Measurements from ENCODE around the gene ARID1B. TPM values are rescaled to one million over a fixed set of nuclear protein-coding genes. Genes with fewer than 3 reads are reported as not detected.

Gene ARID1B
- total RNA-seq, 1 experiment from 2014 or later, result 35.6 TPM

DNA sequence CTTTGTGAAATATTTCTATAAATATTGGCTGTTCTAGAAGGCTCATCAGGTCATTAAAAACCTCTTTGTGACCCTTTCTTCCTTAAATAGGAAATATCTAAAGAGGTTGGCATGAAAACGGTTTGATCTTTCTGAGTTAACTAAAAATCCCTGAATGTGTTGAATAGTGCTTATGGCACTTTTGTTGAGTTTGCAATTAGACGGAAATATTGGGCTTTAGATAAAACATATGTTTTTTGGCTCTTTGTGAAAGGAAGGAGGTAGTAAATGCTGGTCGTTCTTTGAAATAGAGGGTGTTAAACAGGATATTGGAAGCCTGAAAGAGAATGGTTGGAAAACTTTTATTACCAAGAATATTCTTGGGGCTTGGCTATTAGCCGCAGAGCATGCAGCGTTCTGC lies 163.0 kb downstream of the ARID1B start:
- intact Hi-C loops (cut with micrococcal nuclease), result no loop called here
- DNase-seq (ENCODE audit: low read depth, low spot score) (no peak), ATAC-seq (no peak)
- no peak overlapping the region for H3K9ac ChIP-seq (ENCODE audit: low read length)
- H3K27me3 ChIP-seq (ENCODE audit: insufficient read depth, low read length), result no peaks in the 10 kb centered on the region
- no peak overlapping the region for H3K27ac ChIP-seq (ENCODE audit: low read depth, low read length)
- H3K4me1 ChIP-seq (ENCODE audit: control insufficient read depth in 1 of 2, insufficient read depth in 2 of 2, low read length in 2 of 2), result no peaks in the 10 kb centered on the region
- no peak overlapping the region for H3K4me2 ChIP-seq (ENCODE audit: low read length)
- H4K20me1 ChIP-seq (ENCODE audit: insufficient read depth), result no peaks in the 10 kb centered on the region; the same call in 1 of the 2 replicates
- POLR2A ChIA-PET, result no interaction called here
- RAD21 ChIA-PET (ENCODE audit: low non-redundant PET in 1 of 2, low total read pairs in 2 of 2, uncharacterized antibody in 2 of 2, unreplicated experiment in 2 of 2), result no interaction called here
- H3K79me2 ChIP-seq (ENCODE audit: insufficient read depth, low read length), result peaks cover 24% of the 10 kb centered on the region
- H2AFZ ChIP-seq (ENCODE audit: low read depth, low read length, poor library complexity, severe bottlenecking), result no peak overlapping the region
- TF ChIP-seq EZH2 (IDR thresholded peaks at IDR 0.05) (no peak), CEBPB (IDR thresholded peaks at IDR 0.05; ENCODE audit: low read depth) (no peak)
- TF ChIP-seq, protein P1, sequence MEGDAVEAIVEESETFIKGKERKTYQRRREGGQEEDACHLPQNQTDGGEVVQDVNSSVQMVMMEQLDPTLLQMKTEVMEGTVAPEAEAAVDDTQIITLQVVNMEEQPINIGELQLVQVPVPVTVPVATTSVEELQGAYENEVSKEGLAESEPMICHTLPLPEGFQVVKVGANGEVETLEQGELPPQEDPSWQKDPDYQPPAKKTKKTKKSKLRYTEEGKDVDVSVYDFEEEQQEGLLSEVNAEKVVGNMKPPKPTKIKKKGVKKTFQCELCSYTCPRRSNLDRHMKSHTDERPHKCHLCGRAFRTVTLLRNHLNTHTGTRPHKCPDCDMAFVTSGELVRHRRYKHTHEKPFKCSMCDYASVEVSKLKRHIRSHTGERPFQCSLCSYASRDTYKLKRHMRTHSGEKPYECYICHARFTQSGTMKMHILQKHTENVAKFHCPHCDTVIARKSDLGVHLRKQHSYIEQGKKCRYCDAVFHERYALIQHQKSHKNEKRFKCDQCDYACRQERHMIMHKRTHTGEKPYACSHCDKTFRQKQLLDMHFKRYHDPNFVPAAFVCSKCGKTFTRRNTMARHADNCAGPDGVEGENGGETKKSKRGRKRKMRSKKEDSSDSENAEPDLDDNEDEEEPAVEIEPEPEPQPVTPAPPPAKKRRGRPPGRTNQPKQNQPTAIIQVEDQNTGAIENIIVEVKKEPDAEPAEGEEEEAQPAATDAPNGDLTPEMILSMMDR (IDR thresholded peaks at IDR 0.05 in 2 of 3, conservative IDR thresholded peaks at IDR 0.05 in 1 of 3; ENCODE audit: borderline replicate concordance in 1 of 3, insufficient read depth in 1 of 3, low read depth in 2 of 3, low read length in 2 of 3), result no peak
- TF ChIP-seq, protein P2, sequence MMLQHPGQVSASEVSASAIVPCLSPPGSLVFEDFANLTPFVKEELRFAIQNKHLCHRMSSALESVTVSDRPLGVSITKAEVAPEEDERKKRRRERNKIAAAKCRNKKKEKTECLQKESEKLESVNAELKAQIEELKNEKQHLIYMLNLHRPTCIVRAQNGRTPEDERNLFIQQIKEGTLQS (IDR thresholded peaks at IDR 0.05), result no peak
- CTCF ChIA-PET, result no interaction called here
- H3K9me3 ChIP-seq (ENCODE audit: control insufficient read depth in 1 of 2, insufficient read depth in 1 of 2, low read depth in 1 of 2, low read length in 2 of 2), result no peaks in the 10 kb centered on the region
- no peaks in the 10 kb centered on the region for H3K9me2 ChIP-seq (ENCODE audit: insufficient read depth)
- H3K4me3 ChIP-seq (replicated peaks in 1 of 2; ENCODE audit: low read depth in 1 of 2, low read length in 2 of 2), result no peak overlapping the region
- BruUV-seq (replicated peaks), result no TSS peak
- H3K36me3 ChIP-seq (ENCODE audit: control insufficient read depth in 1 of 2, insufficient read depth in 2 of 2, low read length in 2 of 2), result no peaks in the 10 kb centered on the region

DNA sequence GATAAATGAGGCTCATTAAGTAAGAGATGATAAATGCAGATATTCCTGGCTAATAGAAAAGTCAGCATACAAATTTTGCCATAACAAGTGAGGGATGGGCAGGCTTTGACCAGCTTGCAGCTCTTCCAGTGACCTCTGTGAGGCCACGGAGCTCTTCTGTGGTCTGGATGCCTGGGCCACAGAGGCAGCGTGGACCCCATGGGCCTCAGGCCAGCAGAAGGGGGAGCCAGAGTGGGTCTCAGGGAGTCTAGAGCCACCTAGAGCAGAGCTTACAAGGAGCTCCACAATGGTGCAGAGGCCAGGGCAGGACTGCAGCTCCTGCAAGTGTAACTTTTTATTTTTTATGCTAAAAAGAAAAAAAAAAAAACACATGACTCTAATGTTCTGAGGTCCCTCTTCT lies 165.1 kb downstream of the ARID1B start:
- ATAC-seq, result no peak

More for the DNA sequence above, 165.1 kb downstream of the ARID1B start:
- no peak for DNase-seq (ENCODE audit: low read depth, low spot score)
- Histone ChIP-seq H3K4me1 (ENCODE audit: control insufficient read depth in 1 of 2, insufficient read depth in 2 of 2, low read length in 2 of 2) (peaks cover 0 to 2% of the 10 kb centered on the region in 2 experiments; a peak in 1 of 4 replicates), H3K9me2 (ENCODE audit: insufficient read depth) (no peaks in the 10 kb centered on the region), H3K36me3 (ENCODE audit: control insufficient read depth in 1 of 2, insufficient read depth in 2 of 2, low read length in 2 of 2) (no peaks in the 10 kb centered on the region), H3K4me2 (ENCODE audit: low read length) (no peak overlapping the region), H2AFZ (ENCODE audit: low read depth, low read length, poor library complexity, severe bottlenecking) (no peak overlapping the region), H3K9me3 (ENCODE audit: control insufficient read depth in 1 of 2, insufficient read depth in 1 of 2, low read depth in 1 of 2, low read length in 2 of 2) (no peaks in the 10 kb centered on the region), H3K4me3 (replicated peaks in 1 of 2; ENCODE audit: low read depth in 1 of 2, low read length in 2 of 2) (no peak overlapping the region), H3K9ac (ENCODE audit: low read length) (no peak overlapping the region), H3K27ac (ENCODE audit: low read depth, low read length) (no peak overlapping the region), H3K79me2 (ENCODE audit: insufficient read depth, low read length) (peaks cover 18% of the 10 kb centered on the region), H3K27me3 (ENCODE audit: insufficient read depth, low read length) (no peaks in the 10 kb centered on the region), H4K20me1 (ENCODE audit: insufficient read depth) (no peaks in the 10 kb centered on the region; the same call in 1 of the 2 replicates)
- ChIA-PET RAD21 (ENCODE audit: low non-redundant PET in 1 of 2, low total read pairs in 2 of 2, uncharacterized antibody in 2 of 2, unreplicated experiment in 2 of 2) (no interaction called here), POLR2A (no interaction called here), CTCF (interaction anchor here (1.3 kb wide), 1 partner anchor 9 kb away, joined by 5 read pairs; no protein-coding TSS in a partner anchor)
- BruUV-seq (replicated peaks), result no TSS peak
- intact Hi-C loops (cut with micrococcal nuclease), result no loop called here
- TF ChIP-seq, protein P3, sequence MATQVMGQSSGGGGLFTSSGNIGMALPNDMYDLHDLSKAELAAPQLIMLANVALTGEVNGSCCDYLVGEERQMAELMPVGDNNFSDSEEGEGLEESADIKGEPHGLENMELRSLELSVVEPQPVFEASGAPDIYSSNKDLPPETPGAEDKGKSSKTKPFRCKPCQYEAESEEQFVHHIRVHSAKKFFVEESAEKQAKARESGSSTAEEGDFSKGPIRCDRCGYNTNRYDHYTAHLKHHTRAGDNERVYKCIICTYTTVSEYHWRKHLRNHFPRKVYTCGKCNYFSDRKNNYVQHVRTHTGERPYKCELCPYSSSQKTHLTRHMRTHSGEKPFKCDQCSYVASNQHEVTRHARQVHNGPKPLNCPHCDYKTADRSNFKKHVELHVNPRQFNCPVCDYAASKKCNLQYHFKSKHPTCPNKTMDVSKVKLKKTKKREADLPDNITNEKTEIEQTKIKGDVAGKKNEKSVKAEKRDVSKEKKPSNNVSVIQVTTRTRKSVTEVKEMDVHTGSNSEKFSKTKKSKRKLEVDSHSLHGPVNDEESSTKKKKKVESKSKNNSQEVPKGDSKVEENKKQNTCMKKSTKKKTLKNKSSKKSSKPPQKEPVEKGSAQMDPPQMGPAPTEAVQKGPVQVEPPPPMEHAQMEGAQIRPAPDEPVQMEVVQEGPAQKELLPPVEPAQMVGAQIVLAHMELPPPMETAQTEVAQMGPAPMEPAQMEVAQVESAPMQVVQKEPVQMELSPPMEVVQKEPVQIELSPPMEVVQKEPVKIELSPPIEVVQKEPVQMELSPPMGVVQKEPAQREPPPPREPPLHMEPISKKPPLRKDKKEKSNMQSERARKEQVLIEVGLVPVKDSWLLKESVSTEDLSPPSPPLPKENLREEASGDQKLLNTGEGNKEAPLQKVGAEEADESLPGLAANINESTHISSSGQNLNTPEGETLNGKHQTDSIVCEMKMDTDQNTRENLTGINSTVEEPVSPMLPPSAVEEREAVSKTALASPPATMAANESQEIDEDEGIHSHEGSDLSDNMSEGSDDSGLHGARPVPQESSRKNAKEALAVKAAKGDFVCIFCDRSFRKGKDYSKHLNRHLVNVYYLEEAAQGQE (IDR thresholded peaks at IDR 0.05; ENCODE audit: low read depth), result no peak
- TF ChIP-seq ZNF274 (IDR thresholded peaks at IDR 0.05; ENCODE audit: low read depth, low read length), result no peak
- no peak for TF ChIP-seq EZH2phosphoT487 (IDR thresholded peaks at IDR 0.05; ENCODE audit: borderline replicate concordance)
- TF ChIP-seq SIN3A (IDR thresholded peaks at IDR 0.05; ENCODE audit: low read depth), result no peak
- TF ChIP-seq, protein P2 (IDR thresholded peaks at IDR 0.05), result no peak
- no peak for TF ChIP-seq POLR2AphosphoS5 (IDR thresholded peaks at IDR 0.05; ENCODE audit: low read depth, low read length)
- TF ChIP-seq ZFX (IDR thresholded peaks at IDR 0.05), result no peak
- TF ChIP-seq, protein P4, sequence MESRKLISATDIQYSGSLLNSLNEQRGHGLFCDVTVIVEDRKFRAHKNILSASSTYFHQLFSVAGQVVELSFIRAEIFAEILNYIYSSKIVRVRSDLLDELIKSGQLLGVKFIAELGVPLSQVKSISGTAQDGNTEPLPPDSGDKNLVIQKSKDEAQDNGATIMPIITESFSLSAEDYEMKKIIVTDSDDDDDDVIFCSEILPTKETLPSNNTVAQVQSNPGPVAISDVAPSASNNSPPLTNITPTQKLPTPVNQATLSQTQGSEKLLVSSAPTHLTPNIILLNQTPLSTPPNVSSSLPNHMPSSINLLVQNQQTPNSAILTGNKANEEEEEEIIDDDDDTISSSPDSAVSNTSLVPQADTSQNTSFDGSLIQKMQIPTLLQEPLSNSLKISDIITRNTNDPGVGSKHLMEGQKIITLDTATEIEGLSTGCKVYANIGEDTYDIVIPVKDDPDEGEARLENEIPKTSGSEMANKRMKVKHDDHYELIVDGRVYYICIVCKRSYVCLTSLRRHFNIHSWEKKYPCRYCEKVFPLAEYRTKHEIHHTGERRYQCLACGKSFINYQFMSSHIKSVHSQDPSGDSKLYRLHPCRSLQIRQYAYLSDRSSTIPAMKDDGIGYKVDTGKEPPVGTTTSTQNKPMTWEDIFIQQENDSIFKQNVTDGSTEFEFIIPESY (IDR thresholded peaks at IDR 0.05; ENCODE audit: extremely low read depth, insufficient replicate concordance, low read length), result no peak
- no peak for TF ChIP-seq EGR1 (IDR thresholded peaks at IDR 0.05; ENCODE audit: low read depth)
